HG02943 (cell line): Measurements from ENCODE around the gene MYPN.

Experiments used
- ATAC-seq: cut with Tn5 transposase; IDR thresholded peaks from one replicate; pipeline ENCODE4 v1.9.1; 2021; ENCODE audit warnings: mild to moderate bottlenecking, low read depth, moderate library complexity; ENCODE audit not compliant: unreplicated experiment

MYPN gene

DNA sequence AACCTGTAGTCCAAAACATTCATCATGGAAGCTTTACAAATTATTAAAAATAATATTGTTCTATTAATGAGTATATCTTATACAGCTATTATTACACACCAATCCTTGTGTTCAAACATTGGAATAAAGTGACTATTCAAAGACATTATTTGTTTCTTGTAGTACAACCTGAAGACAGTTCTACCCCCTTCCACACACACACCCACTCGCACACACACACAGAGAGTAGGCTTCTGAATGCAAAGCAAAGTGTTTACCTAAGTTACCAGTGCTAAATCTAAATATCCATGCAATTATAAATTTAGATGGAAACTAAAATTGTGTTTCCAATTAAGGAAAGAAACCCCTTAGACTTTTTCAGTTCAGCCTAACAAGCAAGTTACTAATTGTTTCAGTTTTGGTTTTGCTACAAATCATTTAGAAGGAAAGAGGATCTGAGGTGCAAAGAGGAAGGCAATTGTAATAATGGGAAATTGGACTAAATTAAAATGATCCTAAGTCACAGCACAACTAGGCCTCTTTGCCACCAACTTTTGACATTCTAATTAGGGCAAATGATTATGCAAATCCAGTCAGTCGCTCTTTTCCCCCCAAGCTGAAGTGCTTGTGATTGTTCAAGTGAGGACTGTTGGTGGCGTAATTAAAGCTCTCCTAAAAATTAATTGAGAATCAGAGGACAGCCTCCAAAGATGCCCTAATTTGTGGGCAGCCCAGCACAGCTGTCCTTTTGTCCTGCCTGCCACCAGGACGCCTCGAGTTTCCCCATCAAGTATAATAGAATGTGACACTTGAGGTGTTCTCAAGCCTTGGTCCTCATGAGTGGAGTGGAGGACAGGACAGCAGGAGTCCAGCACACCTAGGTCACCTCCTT, 142.6 kb downstream of the MYPN start:
- no peak for ATAC-seq

- no peak for ATAC-seq
Observed at GRCh38 chr10:68253346-68253745, 144.1 kb downstream of the MYPN start.

- no peak for ATAC-seq
Observed at GRCh38 chr10:68261132-68261856, 152.0 kb downstream of the MYPN start.
